ENCODE results near the gene CRX.
"Not testable (repeated sequence)": the region's sequence is repeated elsewhere in the genome, so short reads cannot be mapped to it uniquely, and the experiment has no call there.

Gene CRX

DNA sequence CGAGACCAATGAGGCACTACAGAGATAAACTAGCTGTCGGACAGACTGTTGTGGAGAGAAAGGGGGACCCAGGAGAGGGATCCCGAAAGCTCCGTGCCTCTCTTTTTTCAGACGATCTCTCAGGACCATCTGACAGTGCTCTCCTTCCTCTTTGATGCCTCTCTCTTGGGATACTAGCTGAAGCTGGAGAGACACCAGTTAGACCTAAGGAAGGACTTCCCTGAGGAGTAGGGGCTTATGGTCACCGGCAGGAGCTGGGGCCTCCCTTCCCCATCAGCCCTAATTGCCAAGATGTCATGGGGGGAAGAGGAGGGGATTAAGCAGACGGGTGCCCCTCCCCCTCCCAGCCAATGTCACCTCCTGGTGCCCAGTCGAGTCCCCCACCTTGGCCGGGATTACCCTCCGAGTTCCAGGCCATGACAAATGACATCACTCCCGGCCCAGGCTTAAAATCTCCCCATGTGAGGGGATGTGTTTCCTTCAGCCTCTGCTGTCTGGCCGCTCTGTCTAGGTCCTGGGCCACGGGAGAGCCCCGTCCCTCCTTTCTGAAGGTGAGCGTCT is at the start of gene CRX:
TSS of gene CRX (plus strand) at position 478 of the 561 bp plus-strand sequence. CDS start 12,507 bp downstream, outside the sequence.
- DNase-seq (ENCODE audit: low spot score) = no peak
- TF ChIP-seq, protein P1, sequence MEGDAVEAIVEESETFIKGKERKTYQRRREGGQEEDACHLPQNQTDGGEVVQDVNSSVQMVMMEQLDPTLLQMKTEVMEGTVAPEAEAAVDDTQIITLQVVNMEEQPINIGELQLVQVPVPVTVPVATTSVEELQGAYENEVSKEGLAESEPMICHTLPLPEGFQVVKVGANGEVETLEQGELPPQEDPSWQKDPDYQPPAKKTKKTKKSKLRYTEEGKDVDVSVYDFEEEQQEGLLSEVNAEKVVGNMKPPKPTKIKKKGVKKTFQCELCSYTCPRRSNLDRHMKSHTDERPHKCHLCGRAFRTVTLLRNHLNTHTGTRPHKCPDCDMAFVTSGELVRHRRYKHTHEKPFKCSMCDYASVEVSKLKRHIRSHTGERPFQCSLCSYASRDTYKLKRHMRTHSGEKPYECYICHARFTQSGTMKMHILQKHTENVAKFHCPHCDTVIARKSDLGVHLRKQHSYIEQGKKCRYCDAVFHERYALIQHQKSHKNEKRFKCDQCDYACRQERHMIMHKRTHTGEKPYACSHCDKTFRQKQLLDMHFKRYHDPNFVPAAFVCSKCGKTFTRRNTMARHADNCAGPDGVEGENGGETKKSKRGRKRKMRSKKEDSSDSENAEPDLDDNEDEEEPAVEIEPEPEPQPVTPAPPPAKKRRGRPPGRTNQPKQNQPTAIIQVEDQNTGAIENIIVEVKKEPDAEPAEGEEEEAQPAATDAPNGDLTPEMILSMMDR (IDR thresholded peaks at IDR 0.05; ENCODE audit: extremely low read depth, missing control alignments) = no peak

DNA sequence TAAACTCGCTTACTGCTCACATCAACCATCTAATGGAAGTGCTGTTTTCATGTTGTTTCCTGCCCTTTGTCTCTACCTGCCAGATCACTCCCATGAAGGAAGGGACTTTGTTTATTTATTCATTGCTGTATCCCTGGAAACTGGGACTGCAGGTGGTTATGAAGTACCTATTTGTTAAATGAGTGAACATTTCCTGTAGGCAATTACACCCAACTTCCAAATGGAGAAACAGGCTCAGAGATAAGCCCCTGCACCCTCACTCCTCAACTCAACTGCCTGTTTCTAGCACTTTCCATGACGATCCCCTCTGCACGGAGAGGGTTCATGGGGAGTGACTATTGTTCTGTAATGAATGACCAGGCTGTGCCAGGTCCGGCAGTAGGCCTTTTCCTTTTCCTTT is 45.2 kb upstream of the CRX start:
- TF ChIP-seq, protein P1 (IDR thresholded peaks at IDR 0.05; ENCODE audit: extremely low read depth, missing control alignments) = no peak
- no peak for DNase-seq (ENCODE audit: low spot score)

DNA sequence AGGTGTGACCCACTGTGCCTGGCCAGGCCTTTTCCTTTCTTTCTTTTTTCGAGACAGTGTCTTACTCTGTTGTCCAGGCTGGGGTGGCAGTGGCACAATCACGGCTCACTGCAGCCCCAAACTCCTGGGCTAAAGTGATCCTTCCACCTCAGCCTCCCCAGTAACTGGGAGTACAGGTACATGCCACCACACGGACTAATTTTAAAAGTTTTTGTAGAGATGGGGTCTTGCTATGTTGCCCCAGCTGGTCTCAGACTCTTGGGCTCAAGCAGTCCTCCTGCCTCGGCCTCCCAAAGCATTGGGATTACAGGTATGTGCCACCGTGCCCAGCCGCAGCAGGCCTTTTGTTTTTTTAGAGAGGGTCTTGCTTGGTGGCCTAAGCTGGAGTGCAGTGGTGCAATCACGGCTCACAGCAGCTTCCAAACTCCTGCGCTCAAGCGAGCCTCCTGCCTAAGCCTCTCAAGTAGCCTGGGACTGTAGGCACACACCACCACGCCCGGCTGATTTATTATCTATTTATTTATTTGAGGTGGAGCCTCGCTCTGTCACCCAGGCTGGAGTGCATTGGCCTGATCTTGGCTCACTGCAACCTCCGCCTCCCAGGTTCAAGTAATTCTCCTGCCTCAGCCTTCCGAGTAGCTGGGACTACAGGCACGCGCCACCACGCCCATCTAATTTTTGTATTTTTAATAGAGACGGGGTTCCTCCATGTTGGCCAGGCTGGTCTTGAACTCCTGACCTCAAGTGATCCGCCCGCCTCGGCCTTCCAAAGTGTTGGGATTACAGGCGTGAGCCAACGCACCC is 44.3 kb upstream of the CRX start:
- DNase-seq (ENCODE audit: low spot score) = not testable (repeated sequence)

DNA sequence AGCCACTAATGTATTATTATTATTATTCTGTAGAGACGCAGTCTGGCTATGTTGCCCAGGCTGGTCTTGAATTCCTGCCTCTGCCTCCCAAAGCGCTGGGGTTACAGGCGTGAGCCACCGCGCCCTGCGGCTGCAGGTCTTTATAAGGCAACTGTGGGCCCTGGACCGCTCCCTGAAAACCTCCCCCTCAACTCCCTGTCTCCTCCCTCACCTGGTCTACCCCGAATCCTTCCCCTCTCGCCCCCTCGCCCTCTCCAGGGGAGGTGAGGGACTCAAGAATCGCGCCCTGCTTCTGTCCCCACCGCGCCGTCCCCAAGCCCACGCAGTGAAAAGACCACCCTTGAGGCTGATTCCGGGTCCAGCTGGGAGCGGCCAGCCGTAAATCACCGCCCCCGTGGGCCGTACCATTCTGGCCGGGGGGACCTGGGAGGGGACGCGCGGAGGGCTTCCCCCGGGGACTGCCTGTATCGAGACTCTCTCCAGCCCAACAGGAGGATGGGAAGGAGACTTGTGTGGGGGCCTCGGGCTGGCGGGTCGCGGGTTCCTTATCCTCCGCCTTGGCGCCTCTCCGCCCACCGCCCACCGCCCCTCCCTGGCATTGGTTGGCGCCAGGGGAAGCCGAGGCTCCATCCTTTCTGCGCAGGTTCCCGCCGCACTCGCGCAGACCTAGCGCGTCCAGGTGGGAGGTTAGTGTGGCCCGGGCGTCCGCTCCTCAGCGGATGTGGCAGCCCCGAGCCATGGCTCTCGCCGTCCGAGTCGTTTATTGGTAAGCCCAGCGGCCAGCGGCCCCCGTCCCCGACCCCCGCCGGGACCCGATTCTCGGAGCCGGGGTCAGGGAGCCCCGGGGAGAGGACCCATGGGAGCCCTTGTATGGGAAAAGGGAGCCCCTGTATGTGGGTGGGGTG is 43.4 kb upstream of the CRX start, which contains the start of gene SELENOW:
TSS of gene SELENOW (plus strand) at position 655 of the 905 bp plus-strand sequence. CDS start at position 738, 83 bp downstream.
- peak; percentile 93 for DNase-seq (ENCODE audit: low spot score)
- TF ChIP-seq, protein P1 (IDR thresholded peaks at IDR 0.05; ENCODE audit: extremely low read depth, missing control alignments) = no peak

- TF ChIP-seq, protein P1 (IDR thresholded peaks at IDR 0.05; ENCODE audit: extremely low read depth, missing control alignments) = no peak
- DNase-seq (ENCODE audit: low spot score) = no peak
Measured at GRCh38 chr19:47778954-47779351, 42.8 kb upstream of the CRX start.

- TF ChIP-seq, protein P1 (IDR thresholded peaks at IDR 0.05; ENCODE audit: extremely low read depth, missing control alignments) = no peak
- DNase-seq (ENCODE audit: low spot score) = no peak
Measured at GRCh38 chr19:47779524-47780214, 42.1 kb upstream of the CRX start.

GRCh38 chr19:47780215-47780551 is 41.6 kb upstream of the CRX start:
- DNase-seq (ENCODE audit: low spot score) = no peak
- TF ChIP-seq, protein P1 (IDR thresholded peaks at IDR 0.05; ENCODE audit: extremely low read depth, missing control alignments) = no peak
